ENCODE results near the gene UGDH.
"Not testable (repeated sequence)": the region's sequence is repeated elsewhere in the genome, so short reads cannot be mapped to it uniquely, and the experiment has no call there.

The UGDH gene

DNA sequence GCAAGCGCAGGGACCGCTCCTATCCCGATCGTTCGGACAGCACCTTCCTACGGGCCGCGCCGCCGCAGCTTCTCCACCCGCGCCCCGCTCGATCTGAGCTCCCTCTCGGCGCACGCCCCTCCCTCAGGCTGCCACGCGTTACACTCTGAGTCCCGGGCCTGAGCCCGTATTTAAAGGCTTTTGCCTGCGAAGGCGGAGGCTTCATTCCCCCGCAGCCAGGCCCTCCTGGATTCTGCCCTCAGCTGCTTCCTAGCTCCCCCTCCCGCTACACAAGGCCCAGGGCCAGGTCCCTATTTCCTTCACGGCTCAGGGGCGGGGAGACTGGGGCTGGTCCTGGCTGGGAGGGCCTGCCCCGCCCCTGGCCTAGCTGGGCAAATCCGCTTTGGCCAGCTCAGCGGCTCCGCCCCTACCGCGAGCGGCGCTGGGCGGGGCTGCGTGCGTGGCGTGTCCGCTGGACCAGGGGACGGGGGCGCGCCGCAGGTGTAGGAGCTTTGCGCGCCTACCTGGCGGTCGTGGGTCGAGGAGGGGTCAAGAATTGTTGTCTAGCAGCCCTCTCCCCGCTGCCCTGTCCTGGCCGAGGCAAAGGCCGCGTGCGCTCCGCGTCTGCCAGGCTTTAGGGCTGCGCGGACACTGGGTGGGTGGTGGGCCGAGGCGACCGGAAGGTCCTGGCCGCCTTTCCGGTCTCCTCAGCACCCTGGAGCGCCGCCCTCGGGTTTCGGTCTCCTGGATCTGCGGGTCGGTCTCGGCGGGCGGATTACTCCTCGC lies at the start of gene UGDH:
Gene UGDH (minus strand): TSS at position 144 of the 765 bp plus-strand sequence. CDS start 5,927 bp downstream, outside the sequence.
- DNase-seq, result peak; percentile 98

DNA sequence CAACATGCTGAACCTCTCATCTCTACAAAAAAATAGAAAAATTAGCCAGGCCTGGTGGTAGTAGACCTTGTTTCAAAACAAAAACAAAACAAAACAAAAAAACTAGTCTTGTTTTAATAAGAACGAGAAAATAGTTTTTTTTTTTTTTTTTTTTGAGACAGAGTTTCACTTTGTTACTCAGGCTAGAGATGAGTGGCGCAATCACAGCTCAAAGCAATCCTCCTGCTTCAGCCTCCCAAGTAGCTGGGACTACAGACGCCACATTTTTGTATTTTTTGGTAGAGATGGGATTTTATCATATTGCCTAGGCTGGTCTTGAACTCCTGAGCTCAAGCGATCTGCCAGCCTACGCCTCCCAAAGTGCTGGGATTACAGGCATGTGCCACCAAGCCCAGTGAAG lies 47.7 kb upstream of the UGDH start:
- no peak for DNase-seq

DNA sequence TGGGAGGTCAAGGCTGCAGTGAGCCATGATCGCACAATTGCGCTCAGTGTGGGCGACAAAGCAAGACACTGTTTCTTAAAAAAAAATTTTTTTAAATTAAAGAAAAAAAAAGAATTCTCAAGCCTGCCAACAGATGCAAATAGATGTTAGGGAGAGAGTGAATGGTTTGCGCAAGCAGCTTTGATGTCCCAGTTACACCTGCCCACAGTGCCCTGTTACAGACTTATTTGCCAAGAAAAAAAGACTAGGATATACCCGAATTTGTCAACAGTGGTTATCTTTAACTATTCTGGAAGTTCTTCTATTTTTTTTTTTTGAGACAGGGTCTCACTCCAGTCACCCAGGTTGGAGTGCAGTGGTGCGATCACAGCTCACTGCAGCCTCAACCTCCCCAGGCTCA lies 44.3 kb upstream of the UGDH start:
- DNase-seq, result no peak

DNA sequence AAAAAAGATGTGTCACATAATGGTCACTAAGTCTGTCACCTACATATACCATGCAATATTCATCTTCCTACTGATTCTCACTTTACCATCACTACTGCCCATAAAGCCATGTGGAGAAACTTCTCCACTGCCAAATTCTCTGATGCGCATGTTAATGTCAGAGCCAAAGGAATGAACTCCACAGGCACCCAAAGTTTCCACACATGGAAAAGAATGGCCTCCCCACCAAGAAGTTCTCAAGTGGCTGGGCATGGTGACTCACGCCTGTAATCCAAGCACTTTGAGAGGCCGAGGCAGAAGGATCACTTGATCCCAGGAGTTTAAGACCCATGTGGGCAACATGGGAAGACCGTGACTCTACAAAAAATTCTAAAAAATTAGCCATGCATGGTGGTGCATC lies 43.8 kb upstream of the UGDH start:
- DNase-seq, result no peak

DNA sequence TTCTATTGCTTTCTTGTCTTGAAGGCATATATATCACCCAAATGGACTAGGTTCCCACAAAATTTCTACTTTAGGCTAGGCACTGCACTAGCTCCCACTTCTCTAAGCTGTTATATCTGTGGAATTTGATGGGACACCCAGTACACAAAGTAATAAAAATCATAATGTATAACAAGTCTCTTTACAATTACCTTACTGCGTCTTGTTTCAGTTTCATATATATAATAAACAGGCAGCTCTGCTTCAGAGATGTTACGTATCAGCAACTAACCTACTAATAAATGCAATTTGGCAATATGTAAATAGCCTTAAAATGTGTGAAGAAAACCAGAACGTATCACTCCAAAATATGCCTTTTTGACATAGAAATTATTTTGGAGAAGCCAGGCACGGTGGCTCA lies 42.0 kb upstream of the UGDH start:
- DNase-seq, result no peak

DNA sequence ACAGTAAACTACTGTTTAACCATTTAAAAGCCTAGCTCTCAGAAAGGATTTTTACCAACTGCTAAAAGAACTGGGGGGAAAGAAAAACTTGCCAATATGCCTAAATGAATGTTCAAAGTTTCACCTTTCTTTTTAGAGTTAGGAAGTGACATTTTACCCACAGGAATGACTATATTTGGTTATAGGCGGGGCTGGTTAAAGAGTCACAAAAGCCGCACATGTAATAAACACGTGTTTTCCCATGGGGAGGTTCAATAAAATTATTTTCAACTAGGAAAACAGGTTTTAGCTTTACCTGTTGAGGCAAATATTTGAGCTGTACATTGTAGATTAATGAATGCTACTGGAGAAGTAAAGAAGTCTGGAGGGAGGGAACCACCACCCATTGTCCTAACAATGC lies 41.6 kb upstream of the UGDH start:
- DNase-seq, result no peak

DNA sequence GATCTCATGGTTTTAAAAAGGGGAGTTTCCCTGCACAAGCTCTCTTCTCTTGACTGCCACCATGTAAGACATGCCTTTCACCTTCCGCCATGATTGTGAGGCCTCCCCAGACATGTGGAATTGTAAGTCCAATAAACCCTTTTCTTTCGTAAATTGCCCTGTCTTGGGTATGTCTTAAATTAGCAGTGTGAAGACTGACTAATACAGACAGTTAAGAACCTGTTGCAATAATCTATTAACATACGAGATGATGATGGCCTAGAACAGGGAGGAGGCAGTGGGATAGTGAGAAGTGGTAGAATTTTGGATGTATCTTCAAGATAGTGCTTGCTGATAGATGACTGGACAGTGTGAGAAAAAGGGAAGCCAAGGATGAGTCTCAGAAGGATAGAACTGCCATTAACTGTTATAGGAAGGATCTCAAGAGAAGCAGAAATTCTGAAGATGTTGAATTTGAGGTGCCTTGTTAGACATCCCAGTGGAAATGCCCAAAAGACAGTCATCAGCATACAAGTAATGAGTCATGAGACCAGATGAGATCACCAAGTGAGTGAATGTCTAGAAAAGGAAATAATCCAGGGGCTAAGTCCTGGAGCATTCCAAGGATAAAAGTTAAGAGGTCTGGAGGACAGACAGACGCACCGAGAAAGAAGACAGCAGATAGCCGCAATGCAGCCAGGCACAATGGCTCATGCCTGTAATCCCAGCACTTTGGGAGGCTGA lies 38.8 kb upstream of the UGDH start:
- DNase-seq, result peak; percentile 42

DNA sequence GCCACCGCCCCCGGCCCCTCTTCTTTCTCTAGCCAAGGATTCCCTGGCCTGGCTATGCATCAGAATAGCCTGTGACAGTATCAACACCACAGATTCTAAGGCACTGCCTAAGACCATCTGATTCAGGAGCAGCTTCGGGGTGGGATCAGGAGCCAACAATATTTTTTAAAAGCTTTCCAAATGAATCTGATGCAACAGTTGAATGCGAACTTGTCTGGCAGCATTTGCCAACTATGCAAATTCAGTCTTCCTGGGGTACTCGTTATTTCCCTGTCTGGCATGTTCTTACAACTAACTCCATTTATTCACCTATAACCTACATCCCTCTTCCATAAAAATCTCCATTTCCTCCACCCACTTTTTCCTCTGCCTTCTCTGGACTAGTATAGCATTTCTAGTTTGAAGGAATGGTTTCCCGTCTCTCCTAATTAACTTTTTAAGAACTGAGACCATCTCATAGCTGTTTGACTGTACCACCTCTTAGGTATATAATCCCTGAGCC lies 36.2 kb upstream of the UGDH start:
- no peak for DNase-seq

DNA sequence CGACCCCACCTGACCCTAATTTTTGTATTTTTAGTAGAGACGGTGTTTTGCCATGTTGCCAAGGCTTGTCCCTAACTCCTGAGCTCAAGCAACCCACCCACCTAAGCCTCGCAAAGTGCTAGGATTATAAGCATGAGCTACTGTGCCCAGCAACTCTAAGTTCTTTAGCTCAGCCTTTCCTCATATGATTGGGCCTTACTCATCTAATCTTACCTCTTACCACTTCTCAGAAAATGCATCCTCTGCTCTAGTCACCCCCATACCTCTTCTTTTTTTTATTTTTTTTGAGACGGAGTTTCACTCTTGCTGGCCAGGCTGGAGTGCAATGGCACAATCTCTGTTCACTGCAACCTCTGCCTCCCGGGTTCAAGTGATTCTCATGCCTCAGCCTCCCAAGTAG lies 35.6 kb upstream of the UGDH start:
- no peak for DNase-seq

DNA sequence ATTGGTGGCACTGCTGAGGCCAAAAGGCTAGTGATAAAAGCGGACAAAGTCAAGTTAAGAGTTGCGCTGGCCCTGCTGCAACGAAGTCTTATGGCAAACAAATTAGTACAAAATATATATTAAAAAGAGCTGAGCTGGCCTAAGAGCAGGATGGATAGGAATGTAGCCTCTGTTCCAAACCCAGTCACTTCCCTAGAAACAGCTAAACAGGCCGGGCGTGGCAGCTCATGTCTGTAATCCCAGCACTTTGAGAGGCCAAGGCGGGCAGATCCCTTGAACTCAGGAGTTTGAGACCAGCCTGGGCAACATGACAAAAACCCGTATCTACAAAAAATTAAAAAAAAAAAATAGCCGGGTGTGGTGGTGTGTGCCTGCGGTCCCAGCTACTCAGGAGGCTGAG lies 32.4 kb upstream of the UGDH start:
- DNase-seq, result no peak

DNA sequence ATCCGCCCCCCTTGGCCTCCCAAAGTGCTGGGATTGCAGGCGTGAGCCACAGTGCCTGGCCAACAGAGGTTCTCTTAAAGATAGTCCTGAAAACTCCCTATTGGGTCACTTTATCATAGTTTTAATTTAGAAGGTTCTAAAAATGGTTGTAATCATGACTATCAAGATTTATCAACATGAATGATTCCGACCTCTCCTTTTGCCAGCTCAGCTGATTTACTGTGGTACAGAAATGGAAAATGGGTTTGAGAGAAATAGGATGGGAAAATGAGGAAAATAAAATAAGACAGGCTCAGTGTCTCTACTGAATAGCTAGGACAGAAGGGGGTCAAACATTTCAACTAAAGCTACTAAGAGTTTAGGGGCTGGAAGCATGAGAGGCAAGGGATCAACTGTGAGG lies 28.2 kb upstream of the UGDH start:
- DNase-seq, result no peak

DNA sequence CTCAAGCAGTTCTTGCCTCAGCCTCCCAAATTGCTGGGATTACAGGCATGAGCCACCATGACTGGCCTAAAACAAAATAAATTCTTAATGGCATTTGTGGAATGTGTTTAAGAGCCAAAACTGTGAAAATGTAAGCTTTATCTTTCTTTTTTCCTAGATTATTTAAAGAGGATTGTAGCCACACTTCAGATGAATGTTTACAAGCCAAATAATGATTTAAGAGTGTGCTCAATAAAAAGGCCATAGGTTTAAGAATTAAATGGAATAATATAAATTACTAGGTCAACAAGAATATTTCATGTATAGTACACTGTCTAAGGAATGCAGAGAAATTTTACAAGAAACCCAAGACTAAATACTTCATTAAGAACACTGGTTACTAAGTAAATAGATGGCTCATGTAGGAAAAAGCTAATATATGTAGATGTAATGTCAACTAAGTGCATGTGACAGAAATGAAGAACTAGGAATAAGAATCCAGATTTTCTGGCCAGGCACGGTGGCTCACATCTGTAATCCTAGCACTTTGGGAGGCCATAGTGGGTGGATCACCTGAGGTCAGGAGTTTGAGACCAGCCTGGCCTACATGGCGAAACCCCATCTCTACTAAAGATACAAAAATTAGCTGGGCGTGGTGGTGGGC lies 21.3 kb upstream of the UGDH start:
- no peak for DNase-seq

DNA sequence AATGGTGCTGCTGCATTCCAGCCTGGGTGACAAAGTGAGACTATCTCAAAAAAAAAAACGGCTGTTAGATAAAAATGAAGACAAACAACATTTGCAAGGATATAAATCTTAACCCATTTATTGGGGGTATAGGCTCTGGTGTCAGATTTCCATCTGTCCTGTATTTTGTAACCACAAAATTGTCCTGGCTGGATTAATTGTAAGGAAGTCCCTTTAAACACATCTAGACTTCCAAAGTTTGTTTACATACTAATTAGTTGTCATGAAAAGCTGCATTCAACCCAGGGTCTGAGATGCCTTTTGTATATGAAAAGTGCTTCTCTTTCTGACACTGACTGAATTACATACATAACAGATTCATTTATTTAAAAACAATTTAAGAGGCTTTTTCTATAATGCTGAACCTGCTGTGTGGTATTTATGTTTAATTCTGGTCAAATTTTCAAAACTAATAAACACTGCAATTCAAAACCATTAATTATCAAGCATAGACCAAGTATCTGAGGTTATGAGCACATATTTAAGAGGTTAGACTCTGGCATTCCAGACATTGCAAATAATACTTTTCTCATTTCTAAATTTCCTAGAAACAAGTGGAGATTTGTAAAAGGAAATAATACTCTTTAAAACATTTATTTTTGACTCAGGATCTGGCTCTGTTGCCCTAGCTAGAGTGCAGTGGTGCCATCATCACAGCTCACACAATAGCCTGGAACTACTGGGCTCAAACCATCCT lies 17.5 kb upstream of the UGDH start:
- DNase-seq, result no peak

DNA sequence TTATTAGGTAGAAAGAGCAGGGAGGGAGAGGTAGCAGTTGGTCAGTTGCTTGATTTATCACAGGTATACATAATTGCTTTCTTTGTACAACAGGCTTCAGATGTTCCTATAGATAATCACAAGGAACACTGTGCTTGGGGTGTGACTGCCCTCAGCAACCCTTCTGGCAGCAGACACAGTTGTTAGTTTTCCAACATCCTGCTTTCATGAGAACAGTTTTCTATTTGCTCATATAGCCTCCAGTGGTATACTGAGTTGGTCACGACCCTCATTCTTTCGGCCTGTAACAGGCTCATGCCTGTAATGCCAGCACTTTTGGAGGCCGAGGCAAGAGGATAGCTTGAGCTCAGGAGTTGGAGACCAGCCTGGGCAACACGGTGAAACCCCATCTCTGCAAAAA lies 16.8 kb upstream of the UGDH start:
- not testable (repeated sequence) for DNase-seq

DNA sequence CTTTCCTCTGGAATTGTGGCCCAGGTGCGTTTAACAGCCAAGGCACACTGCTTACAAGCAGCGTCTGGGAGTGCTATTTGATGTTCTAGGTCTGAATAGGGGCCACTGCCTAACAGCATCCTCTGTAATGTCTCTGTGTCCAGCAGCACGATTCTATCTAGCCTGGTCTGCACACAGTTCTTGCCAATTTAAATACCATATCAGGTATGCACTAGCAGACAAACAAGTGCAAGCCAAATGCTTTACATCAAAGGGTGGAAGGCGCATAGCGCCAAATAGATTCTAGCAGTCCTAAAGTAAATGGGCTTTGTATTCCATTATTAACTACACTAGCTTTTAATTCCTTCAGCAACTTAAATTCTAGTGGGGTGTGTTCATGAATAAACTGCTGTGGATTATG lies 15.8 kb upstream of the UGDH start:
- DNase-seq, result no peak

DNA sequence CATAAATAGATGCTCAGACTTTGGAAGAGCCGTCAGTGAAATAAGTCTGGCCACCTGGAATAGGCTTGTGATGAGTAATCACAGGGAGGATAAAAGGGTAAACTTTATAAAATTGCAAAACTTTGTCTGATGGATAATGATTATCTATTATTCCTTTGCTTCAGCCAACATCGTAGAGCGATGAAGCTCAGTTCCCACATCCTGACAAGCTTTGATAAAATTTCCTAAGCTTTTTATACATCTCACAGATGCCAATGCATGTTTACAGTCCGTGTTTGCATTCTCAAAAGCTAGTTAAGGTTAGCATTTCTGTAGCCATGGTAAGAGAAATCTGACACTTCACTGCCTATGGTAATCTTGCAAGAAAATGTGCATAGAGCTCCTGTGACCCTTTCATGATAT lies 15.4 kb upstream of the UGDH start:
- no peak for DNase-seq

DNA sequence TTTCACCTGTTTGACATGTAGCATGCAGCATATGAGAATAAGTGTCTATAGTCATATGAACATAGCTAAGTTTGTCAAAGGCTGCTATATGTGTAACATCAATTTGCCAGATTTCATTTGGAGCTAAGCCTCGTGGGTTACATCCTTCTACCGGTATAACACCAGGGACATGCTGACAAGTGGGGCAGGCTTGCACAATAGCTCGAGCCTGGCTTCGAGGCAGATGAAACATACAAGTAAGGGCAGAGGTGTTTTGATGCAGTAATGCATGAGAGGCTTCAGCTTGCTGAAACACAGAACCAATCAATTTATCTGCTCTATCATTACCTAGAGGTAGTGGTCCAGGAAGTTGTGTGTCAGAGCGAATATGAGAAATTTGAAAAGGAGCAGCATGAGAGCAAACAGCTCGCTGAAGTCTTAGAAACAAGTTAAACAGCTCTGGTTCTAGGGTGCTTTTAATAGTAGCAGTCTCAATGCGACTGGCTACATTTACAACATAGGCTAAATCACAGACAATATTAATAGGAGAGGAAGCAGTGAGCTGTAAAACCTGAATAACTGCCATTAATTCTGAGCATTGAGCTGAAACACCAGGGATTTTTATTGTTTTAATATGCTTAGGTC lies 14.9 kb upstream of the UGDH start:
- DNase-seq, result no peak

DNA sequence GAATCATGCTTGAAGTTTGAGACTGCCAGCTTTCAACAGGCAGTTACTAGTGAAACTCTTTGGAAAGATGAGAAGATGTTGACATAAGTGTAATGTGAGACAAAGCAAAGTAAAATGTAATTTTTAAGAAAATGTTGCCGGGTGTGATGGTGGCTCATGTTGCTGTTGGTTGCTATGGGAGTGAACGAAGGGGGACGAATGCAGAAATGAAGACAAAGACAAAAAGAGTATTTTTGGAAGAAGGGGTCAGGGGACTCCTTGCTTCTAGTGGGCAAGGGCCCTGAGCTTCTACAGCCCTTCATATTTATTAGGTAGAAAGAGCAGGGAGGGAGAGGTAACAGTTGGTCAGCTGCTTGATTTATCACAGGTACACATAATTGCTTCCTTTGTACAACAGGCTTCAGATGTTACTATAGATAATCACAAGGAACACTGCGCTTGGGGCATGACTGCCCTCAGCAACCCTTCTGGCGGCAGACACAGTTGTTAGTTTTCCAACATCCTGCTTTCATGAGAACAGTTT lies 11.9 kb upstream of the UGDH start:
- DNase-seq, result no peak

DNA sequence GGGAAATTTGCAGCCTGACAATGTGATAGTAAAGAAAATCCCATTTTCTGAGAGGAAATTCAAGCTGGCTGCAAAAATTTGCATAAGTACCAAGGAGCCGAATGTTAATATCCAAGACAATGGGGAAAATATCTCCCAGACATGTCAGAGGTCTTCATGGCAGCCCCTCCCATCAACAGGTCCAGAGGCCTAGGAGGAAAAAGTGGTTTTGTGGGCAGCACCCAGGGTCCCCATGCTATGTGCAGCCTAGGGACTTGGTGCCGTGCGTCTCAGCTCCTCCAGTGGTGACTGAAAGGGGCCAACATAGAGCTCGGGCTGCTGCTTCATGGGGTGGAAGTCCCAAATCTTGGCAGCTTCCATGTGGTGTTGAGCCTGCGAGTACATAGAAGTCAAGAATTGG lies 6.3 kb upstream of the UGDH start:
- no peak for DNase-seq

DNA sequence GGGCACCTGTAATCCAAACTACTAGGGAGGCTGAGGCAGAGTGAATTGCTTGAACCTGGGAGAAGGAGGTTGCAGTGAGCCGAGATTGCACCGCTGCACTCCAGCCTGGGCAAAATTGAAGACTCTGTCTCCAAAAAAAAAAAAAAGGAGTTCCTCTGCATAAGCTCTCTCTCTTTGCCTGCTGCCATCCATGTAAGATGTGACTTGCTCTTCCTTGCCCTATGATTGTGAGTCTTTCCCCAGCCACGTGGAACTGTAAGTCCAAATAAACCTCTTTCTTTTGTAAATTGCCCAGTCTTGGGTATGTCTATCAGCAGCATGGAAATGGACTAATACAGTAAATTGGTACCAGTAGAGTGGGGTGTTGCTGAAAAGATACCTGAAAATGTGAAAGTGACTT lies 5.0 kb upstream of the UGDH start:
- not testable (repeated sequence) for DNase-seq

DNA sequence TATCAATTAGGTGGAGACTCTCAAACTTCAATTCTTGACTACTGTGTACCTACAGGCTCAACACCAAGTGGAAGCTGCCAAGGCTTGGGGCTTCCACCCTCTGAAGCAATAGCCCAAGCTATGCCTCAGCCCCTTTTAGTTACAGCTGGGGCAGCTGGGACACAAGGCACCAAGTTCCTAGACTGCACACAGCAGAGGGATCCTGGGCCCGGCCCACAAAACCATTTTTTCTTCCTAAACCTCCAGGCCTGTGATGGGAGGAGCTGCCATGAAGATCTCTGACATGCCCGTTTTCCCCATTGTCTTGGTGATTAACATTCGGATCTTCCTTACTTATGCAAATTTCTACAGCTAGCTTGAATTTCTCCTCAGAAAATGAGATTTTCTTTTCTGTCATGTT lies 3.4 kb upstream of the UGDH start:
- no peak for DNase-seq

DNA sequence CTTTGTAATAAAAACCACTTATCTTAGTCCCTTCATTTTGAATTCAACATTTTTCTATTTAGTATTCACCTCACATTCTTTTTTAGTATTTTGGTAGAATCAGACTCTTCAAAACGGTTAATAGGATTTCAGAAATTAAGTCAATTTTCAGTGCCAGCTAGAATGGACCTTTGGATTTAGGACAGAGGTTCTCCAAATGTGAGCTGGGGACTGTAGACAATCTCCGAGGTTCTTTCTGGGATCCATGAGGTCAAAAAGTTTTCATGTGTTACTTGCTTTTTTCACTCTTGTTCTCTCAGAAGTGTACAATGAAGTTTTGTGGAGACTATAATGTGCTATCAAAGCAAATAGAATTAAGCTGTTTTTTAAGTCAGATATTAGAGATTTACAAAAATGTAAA lies 2.3 kb upstream of the UGDH start:
- no peak for DNase-seq

DNA sequence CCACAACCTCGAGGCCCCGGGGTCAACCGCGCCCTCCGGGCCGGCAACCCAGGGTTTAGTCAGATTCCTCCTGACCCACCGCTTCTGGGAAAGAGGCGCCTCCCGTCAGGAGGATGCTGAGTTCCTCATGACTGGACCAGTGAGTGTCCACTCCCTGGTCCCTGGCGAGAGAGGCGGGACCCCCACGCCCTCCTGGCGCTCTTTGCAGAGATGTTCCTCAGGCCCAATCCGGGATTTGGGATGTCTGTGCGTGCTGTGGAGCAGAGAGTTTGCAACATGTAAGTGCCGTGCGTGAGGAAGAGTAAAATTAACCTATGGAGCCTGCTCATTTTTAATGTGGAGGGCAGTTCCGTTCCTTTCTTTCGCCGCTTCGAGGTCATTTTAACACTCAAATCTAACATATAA lies 824 bp upstream of the UGDH start:
- no peak for DNase-seq

Data from T1000 (cell line).